ENCODE results near the gene HOXC6.

The HOXC6 gene

DNA sequence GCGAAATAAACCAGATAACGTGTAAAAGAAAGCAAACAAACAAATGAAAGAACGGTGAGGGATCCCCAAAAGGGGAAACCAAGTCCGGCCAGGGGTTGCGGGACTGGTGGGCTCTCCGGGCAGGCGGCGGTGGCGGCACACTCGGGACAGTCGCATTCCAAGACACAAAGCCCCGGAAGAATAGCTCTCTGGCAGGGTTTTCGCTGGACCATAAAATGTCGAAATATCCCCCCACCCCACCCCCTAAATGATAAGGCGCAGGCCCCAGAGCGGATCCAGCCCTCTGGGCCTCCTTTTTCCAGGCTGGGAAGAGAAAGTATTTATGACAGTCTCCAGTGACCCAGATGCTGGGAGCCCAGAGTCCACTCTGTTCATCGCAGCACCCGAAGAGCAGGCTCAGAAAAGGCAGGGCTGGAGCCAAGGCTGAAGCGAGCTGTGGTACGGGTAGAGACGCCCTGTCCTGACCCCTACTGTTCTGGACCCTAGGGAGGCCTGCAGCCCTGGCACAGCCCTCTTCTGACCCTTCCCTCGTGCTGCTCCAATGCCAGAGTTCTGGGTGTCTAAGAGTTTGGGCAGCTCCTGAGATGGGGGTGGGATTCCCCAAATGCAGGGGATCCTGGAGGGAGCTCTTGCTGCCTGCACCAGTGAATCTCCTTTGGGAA is 21.6 kb upstream of the HOXC6 start:
- no peak overlapping the region for H3K4me3 ChIP-seq (ENCODE audit: low read depth, low read length)
- peaks cover 8 to 15% of the 10 kb centered on the region in 2 experiments; a peak in 2 of 3 replicates for H3K36me3 ChIP-seq (ENCODE audit: control insufficient read depth in 2 of 2, insufficient read depth in 1 of 2, low read length in 2 of 2)
- ChIA-PET CTCF (interaction anchor here (0.8 to 7.9 kb wide), 19 partner anchors 10 to 373 kb away, joined by 3 to 111 read pairs (median 9); partner anchors contain the start of genes HOXC10, HOXC5, HOXC6 and SMUG1), POLR2A (no interaction called here)
- H3K9me3 ChIP-seq (ENCODE audit: control insufficient read depth, insufficient read depth, low read depth, low read length): no peaks in the 10 kb centered on the region
- peaks cover 37% of the 10 kb centered on the region for H3K4me1 ChIP-seq (ENCODE audit: control insufficient read depth, insufficient read depth, low read length)
- peak overlapping the region; percentile 45; the same call in 1 of the 2 replicates for H3K27ac ChIP-seq (ENCODE audit: extremely low read depth, low read depth, low read length)
- TF ChIP-seq, protein P1, sequence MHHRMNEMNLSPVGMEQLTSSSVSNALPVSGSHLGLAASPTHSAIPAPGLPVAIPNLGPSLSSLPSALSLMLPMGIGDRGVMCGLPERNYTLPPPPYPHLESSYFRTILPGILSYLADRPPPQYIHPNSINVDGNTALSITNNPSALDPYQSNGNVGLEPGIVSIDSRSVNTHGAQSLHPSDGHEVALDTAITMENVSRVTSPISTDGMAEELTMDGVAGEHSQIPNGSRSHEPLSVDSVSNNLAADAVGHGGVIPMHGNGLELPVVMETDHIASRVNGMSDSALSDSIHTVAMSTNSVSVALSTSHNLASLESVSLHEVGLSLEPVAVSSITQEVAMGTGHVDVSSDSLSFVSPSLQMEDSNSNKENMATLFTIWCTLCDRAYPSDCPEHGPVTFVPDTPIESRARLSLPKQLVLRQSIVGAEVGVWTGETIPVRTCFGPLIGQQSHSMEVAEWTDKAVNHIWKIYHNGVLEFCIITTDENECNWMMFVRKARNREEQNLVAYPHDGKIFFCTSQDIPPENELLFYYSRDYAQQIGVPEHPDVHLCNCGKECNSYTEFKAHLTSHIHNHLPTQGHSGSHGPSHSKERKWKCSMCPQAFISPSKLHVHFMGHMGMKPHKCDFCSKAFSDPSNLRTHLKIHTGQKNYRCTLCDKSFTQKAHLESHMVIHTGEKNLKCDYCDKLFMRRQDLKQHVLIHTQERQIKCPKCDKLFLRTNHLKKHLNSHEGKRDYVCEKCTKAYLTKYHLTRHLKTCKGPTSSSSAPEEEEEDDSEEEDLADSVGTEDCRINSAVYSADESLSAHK (tag by site-specific recombination; IDR thresholded peaks at IDR 0.05): peak; percentile 42
- no peak for TF ChIP-seq ZNF146 (tag by site-specific recombination; IDR thresholded peaks at IDR 0.05)

DNA sequence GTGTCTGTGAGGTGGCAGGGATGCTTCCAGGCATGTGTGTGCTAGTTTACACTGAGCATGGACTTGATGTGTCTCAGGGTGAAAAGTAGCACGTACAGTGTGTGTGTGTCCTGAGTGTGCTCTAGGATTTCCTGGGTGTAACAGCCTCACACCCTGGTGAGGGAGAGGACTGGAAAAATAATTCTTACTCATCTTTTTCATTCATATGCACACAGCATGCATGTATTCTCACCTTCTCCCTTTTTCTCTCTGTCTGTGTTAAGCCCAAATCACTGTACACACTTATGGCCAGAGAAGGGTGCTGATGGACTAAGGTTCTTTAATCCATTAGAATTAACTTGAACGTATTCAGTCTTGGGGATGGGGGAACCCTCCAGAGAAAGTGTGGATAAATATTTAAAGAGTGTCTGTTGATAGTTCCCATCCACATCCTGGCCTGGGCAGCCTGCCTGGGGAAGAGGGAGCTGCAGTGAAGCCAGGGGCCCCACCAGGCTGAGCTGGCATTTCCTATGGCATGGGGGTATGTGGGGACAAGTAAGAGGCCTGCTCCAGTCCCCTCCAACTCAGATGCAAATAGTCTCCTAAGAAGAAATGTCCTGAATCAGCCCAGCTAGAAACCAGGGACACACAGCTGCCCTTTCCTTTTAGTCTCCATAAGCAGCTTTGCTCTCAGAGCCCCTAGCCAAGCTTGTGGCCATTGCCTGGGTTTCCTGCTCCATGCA is 20.5 kb upstream of the HOXC6 start:
- Histone ChIP-seq H3K4me3 (ENCODE audit: low read depth, low read length) (no peak overlapping the region), H3K36me3 (ENCODE audit: control insufficient read depth in 2 of 2, insufficient read depth in 1 of 2, low read length in 2 of 2) (peaks cover 4 to 11% of the 10 kb centered on the region in 2 experiments; a peak in 1 of 3 replicates), H3K27ac (ENCODE audit: extremely low read depth, low read depth, low read length) (peak overlapping the region; percentile 57; the same call in 1 of the 2 replicates), H3K9me3 (ENCODE audit: control insufficient read depth, insufficient read depth, low read depth, low read length) (no peaks in the 10 kb centered on the region), H3K4me1 (ENCODE audit: control insufficient read depth, insufficient read depth, low read length) (peaks cover 35% of the 10 kb centered on the region)
- TF ChIP-seq KLF8 (tag by site-specific recombination; IDR thresholded peaks at IDR 0.05) (no peak), ZNF600 (tag by site-specific recombination; IDR thresholded peaks at IDR 0.05) (peak; percentile 16; the same call in 1 of the 2 replicates)
- TF ChIP-seq, protein P2, sequence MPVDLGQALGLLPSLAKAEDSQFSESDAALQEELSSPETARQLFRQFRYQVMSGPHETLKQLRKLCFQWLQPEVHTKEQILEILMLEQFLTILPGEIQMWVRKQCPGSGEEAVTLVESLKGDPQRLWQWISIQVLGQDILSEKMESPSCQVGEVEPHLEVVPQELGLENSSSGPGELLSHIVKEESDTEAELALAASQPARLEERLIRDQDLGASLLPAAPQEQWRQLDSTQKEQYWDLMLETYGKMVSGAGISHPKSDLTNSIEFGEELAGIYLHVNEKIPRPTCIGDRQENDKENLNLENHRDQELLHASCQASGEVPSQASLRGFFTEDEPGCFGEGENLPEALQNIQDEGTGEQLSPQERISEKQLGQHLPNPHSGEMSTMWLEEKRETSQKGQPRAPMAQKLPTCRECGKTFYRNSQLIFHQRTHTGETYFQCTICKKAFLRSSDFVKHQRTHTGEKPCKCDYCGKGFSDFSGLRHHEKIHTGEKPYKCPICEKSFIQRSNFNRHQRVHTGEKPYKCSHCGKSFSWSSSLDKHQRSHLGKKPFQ (tag by site-specific recombination; IDR thresholded peaks at IDR 0.05): 0 out of 2 replicates have a peak, but pooled peaks have one; percentile 65
- TF ChIP-seq, protein P3, sequence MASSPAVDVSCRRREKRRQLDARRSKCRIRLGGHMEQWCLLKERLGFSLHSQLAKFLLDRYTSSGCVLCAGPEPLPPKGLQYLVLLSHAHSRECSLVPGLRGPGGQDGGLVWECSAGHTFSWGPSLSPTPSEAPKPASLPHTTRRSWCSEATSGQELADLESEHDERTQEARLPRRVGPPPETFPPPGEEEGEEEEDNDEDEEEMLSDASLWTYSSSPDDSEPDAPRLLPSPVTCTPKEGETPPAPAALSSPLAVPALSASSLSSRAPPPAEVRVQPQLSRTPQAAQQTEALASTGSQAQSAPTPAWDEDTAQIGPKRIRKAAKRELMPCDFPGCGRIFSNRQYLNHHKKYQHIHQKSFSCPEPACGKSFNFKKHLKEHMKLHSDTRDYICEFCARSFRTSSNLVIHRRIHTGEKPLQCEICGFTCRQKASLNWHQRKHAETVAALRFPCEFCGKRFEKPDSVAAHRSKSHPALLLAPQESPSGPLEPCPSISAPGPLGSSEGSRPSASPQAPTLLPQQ (tag by site-specific recombination; IDR thresholded peaks at IDR 0.05): peak; percentile 38; the same call in 1 of the 2 replicates
- TF ChIP-seq, protein P4, sequence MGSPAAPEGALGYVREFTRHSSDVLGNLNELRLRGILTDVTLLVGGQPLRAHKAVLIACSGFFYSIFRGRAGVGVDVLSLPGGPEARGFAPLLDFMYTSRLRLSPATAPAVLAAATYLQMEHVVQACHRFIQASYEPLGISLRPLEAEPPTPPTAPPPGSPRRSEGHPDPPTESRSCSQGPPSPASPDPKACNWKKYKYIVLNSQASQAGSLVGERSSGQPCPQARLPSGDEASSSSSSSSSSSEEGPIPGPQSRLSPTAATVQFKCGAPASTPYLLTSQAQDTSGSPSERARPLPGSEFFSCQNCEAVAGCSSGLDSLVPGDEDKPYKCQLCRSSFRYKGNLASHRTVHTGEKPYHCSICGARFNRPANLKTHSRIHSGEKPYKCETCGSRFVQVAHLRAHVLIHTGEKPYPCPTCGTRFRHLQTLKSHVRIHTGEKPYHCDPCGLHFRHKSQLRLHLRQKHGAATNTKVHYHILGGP (tag by site-specific recombination; IDR thresholded peaks at IDR 0.05): peak; percentile 43; the same call in 1 of the 2 replicates
- ChIA-PET CTCF (interaction anchor here (0.5 to 7.9 kb wide), 22 partner anchors 9 to 261 kb away, joined by 3 to 111 read pairs (median 8); partner anchors contain the start of genes HOXC10, HOXC5, HOXC6 and SMUG1), POLR2A (interaction anchor here (0.6 to 2.6 kb wide), 6 partner anchors 7 to 184 kb away, joined by 3 to 39 read pairs (median 10); partner anchors contain the start of gene HOXC9)

DNA sequence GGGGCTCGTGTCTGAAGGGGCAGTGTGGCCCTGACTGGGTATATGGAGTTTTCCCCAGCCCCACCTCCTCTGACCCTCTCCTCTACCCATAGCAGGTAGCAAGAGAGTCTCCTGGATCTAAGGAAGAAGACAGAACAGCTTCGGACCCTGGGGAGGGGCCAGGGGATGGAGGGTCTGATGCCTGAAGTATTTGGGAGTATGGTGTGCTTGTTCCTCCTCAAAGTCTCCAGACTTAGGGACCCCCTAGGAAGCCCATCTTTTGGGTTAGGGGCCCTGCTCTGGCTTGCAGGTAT is 20.0 kb upstream of the HOXC6 start:
- Histone ChIP-seq H3K4me3 (ENCODE audit: low read depth, low read length) (no peak overlapping the region), H3K9me3 (ENCODE audit: control insufficient read depth, insufficient read depth, low read depth, low read length) (no peaks in the 10 kb centered on the region), H3K4me1 (ENCODE audit: control insufficient read depth, insufficient read depth, low read length) (peaks cover 35% of the 10 kb centered on the region), H3K27ac (ENCODE audit: extremely low read depth, low read depth, low read length) (peak overlapping the region; percentile 57; the same call in 1 of the 2 replicates), H3K36me3 (ENCODE audit: control insufficient read depth in 2 of 2, insufficient read depth in 1 of 2, low read length in 2 of 2) (peaks cover 3 to 6% of the 10 kb centered on the region in 2 experiments; a peak in 1 of 3 replicates)
- POLR2A ChIA-PET: interaction anchor here (0.6 to 2.6 kb wide), 9 partner anchors 8 to 271 kb away, joined by 3 to 39 read pairs (median 8); partner anchors contain the start of genes CBX5, HOXC5 and HOXC9
- CTCF ChIA-PET: interaction anchor here (0.7 to 7.9 kb wide), 21 partner anchors 8 to 261 kb away, joined by 3 to 111 read pairs (median 7); partner anchors contain the start of genes HOXC5 and SMUG1
- TF ChIP-seq, protein P5, sequence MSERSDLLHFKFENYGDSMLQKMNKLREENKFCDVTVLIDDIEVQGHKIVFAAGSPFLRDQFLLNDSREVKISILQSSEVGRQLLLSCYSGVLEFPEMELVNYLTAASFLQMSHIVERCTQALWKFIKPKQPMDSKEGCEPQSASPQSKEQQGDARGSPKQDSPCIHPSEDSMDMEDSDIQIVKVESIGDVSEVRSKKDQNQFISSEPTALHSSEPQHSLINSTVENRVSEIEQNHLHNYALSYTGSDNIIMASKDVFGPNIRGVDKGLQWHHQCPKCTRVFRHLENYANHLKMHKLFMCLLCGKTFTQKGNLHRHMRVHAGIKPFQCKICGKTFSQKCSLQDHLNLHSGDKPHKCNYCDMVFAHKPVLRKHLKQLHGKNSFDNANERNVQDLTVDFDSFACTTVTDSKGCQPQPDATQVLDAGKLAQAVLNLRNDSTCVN (tag by site-specific recombination; optimal IDR thresholded peaks at IDR 0.05): no peak
- peak; percentile 50; the same call in 1 of the 2 replicates for TF ChIP-seq ZBTB48 (tag by site-specific recombination; IDR thresholded peaks at IDR 0.05)
- TF ChIP-seq ZBTB20 (tag by site-specific recombination; IDR thresholded peaks at IDR 0.05): peak; percentile 48
- TF ChIP-seq SCRT2 (tag by site-specific recombination; IDR thresholded peaks at IDR 0.05): 0 out of 2 replicates have a peak, but pooled peaks have one; percentile 40
- no peak for TF ChIP-seq ZNF335 (tag by site-specific recombination; conservative IDR thresholded peaks at IDR 0.05)
- no peak for TF ChIP-seq ZSCAN23 (tag by site-specific recombination; IDR thresholded peaks at IDR 0.05)
